PC-9 (cell line): ENCODE data around the gene TBC1D22A.

Source experiments
- EZH2 ChIP-seq: fragments of 200-600 bp; sonication (generic); IDR thresholded peaks from 2 replicates; pipeline ENCODE4 v1.8.0; 2017; ENCODE audit warnings: antibody characterized with exemption, low read depth
- TF ChIP-seq, protein P1 (sequence below): fragments of 200-600 bp; sonication (generic); conservative IDR thresholded peaks from 2 replicates; pipeline ENCODE4 v1.6.1; 2017; ENCODE audit warnings: mixed run types, antibody characterized with exemption, mild to moderate bottlenecking, moderate library complexity

GRCh38 chr22:46911346-46911745 lies 148.9 kb downstream of the TBC1D22A start:
- TF ChIP-seq, protein P1, sequence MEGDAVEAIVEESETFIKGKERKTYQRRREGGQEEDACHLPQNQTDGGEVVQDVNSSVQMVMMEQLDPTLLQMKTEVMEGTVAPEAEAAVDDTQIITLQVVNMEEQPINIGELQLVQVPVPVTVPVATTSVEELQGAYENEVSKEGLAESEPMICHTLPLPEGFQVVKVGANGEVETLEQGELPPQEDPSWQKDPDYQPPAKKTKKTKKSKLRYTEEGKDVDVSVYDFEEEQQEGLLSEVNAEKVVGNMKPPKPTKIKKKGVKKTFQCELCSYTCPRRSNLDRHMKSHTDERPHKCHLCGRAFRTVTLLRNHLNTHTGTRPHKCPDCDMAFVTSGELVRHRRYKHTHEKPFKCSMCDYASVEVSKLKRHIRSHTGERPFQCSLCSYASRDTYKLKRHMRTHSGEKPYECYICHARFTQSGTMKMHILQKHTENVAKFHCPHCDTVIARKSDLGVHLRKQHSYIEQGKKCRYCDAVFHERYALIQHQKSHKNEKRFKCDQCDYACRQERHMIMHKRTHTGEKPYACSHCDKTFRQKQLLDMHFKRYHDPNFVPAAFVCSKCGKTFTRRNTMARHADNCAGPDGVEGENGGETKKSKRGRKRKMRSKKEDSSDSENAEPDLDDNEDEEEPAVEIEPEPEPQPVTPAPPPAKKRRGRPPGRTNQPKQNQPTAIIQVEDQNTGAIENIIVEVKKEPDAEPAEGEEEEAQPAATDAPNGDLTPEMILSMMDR, result no peak
- no peak for TF ChIP-seq EZH2
